ENCODE measurements around the gene TMEM266.

TMEM266 gene

GRCh38 chr15:76070192-76070591 is 10.4 kb downstream of the TMEM266 start:
- peaks cover 0 to 29% (median 0%) of the 10 kb centered on the region in 3 experiments for H3K27me3 ChIP-seq (ENCODE audit: control insufficient read depth in 3 of 3, insufficient read depth in 3 of 3, low read depth in 1 of 3, low read length in 3 of 3)

GRCh38 chr15:76070921-76071635 is 11.3 kb downstream of the TMEM266 start:
- Histone ChIP-seq H3K4me3 (ENCODE audit: low read length in 2 of 2) (no peak overlapping the region), H3K4me1 (ENCODE audit: control insufficient read depth in 2 of 2, insufficient read depth in 1 of 2, low read depth in 1 of 2, low read length in 2 of 2) (no peaks in the 10 kb centered on the region), H3K18ac (ENCODE audit: low read length) (no peak overlapping the region), H3K36me3 (replicated peaks in 1 of 2; ENCODE audit: control insufficient read depth in 2 of 2, insufficient read depth in 2 of 2, low read length in 2 of 2) (no peaks in the 10 kb centered on the region), H3K4me2 (ENCODE audit: insufficient read depth, low read length, poor library complexity, severe bottlenecking) (no peak overlapping the region), H3K79me1 (ENCODE audit: low read depth, low read length) (no peaks in the 10 kb centered on the region), H2AK5ac (ENCODE audit: low read depth, low read length) (no peak overlapping the region), H2BK5ac (ENCODE audit: low read length) (no peak overlapping the region), H3K23ac (ENCODE audit: low read depth, low read length, poor library complexity) (no peak overlapping the region), H3K14ac (ENCODE audit: low read length) (no peak overlapping the region), H3K27me3 (ENCODE audit: control insufficient read depth in 3 of 3, insufficient read depth in 3 of 3, low read depth in 1 of 3, low read length in 3 of 3) (peaks cover 0 to 21% (median 0%) of the 10 kb centered on the region in 3 experiments), H2BK15ac (ENCODE audit: low read length) (no peak overlapping the region), H2BK12ac (ENCODE audit: low read length) (no peak overlapping the region), H3K9ac (ENCODE audit: low read depth, low read length, poor library complexity) (no peak overlapping the region), H3K27ac (replicated peaks; ENCODE audit: low read length) (no peak overlapping the region), H2AFZ (ENCODE audit: low read length) (no peak overlapping the region), H2BK120ac (ENCODE audit: low read depth, low read length) (no peak overlapping the region), H4K8ac (ENCODE audit: low read depth, low read length) (no peak overlapping the region), H3K9me3 (replicated peaks in 1 of 2; ENCODE audit: control insufficient read depth in 2 of 2, insufficient read depth in 1 of 2, low read depth in 1 of 2, low read length in 2 of 2) (no peaks in the 10 kb centered on the region), H3K4ac (ENCODE audit: low read length) (no peak overlapping the region), H4K91ac (ENCODE audit: low read depth, low read length, poor library complexity) (no peak overlapping the region)
- WGBS, 2 donors (ENCODE audit: extremely low coverage in 2 of 2, insufficient read length in 2 of 2, insufficient replicate concordance in 1 of 2) = no CpG with 5 or more reads among the region's 4 CpGs
- DNase-seq (ENCODE audit: low spot score) = no peak

More at GRCh38 chr15:76070192-76070591, 10.4 kb downstream of the TMEM266 start:
- Histone ChIP-seq H3K9ac (ENCODE audit: low read depth, low read length, poor library complexity) (no peak overlapping the region), H2AFZ (ENCODE audit: low read length) (no peak overlapping the region), H3K4me2 (ENCODE audit: insufficient read depth, low read length, poor library complexity, severe bottlenecking) (no peak overlapping the region), H2BK5ac (ENCODE audit: low read length) (no peak overlapping the region), H2BK15ac (ENCODE audit: low read length) (no peak overlapping the region), H3K14ac (ENCODE audit: low read length) (no peak overlapping the region), H3K4me3 (ENCODE audit: low read length in 2 of 2) (no peak overlapping the region), H3K4me1 (ENCODE audit: control insufficient read depth in 2 of 2, insufficient read depth in 1 of 2, low read depth in 1 of 2, low read length in 2 of 2) (peaks cover 0 to 5% of the 10 kb centered on the region in 2 donors), H4K91ac (ENCODE audit: low read depth, low read length, poor library complexity) (no peak overlapping the region), H2AK5ac (ENCODE audit: low read depth, low read length) (no peak overlapping the region), H3K36me3 (replicated peaks in 1 of 2; ENCODE audit: control insufficient read depth in 2 of 2, insufficient read depth in 2 of 2, low read length in 2 of 2) (no peaks in the 10 kb centered on the region), H4K8ac (ENCODE audit: low read depth, low read length) (no peak overlapping the region), H2BK12ac (ENCODE audit: low read length) (no peak overlapping the region), H3K79me1 (ENCODE audit: low read depth, low read length) (no peaks in the 10 kb centered on the region), H3K27ac (replicated peaks; ENCODE audit: low read length) (no peak overlapping the region), H2BK120ac (ENCODE audit: low read depth, low read length) (no peak overlapping the region), H3K18ac (ENCODE audit: low read length) (no peak overlapping the region), H3K4ac (ENCODE audit: low read length) (no peak overlapping the region), H3K9me3 (replicated peaks in 1 of 2; ENCODE audit: control insufficient read depth in 2 of 2, insufficient read depth in 1 of 2, low read depth in 1 of 2, low read length in 2 of 2) (no peaks in the 10 kb centered on the region), H3K23ac (ENCODE audit: low read depth, low read length, poor library complexity) (no peak overlapping the region)
- no peak for DNase-seq (ENCODE audit: low spot score)

GRCh38 chr15:76071806-76072205 is 12.0 kb downstream of the TMEM266 start:
- WGBS, 2 donors (ENCODE audit: extremely low coverage in 2 of 2, insufficient read length in 2 of 2, insufficient replicate concordance in 1 of 2) = no CpG with 5 or more reads among the region's 7 CpGs
- Histone ChIP-seq H3K27me3 (ENCODE audit: control insufficient read depth in 3 of 3, insufficient read depth in 3 of 3, low read depth in 1 of 3, low read length in 3 of 3) (peaks cover 0 to 21% (median 0%) of the 10 kb centered on the region in 3 experiments), H3K36me3 (replicated peaks in 1 of 2; ENCODE audit: control insufficient read depth in 2 of 2, insufficient read depth in 2 of 2, low read length in 2 of 2) (no peaks in the 10 kb centered on the region), H4K8ac (ENCODE audit: low read depth, low read length) (no peak overlapping the region), H2BK120ac (ENCODE audit: low read depth, low read length) (no peak overlapping the region), H3K9me3 (replicated peaks in 1 of 2; ENCODE audit: control insufficient read depth in 2 of 2, insufficient read depth in 1 of 2, low read depth in 1 of 2, low read length in 2 of 2) (no peaks in the 10 kb centered on the region), H3K14ac (ENCODE audit: low read length) (no peak overlapping the region), H3K4me3 (ENCODE audit: low read length in 2 of 2) (no peak overlapping the region), H3K4me2 (ENCODE audit: insufficient read depth, low read length, poor library complexity, severe bottlenecking) (no peak overlapping the region), H2BK5ac (ENCODE audit: low read length) (no peak overlapping the region), H3K4me1 (ENCODE audit: control insufficient read depth in 2 of 2, insufficient read depth in 1 of 2, low read depth in 1 of 2, low read length in 2 of 2) (no peaks in the 10 kb centered on the region), H3K9ac (ENCODE audit: low read depth, low read length, poor library complexity) (no peak overlapping the region), H2AK5ac (ENCODE audit: low read depth, low read length) (no peak overlapping the region), H2AFZ (ENCODE audit: low read length) (no peak overlapping the region), H4K91ac (ENCODE audit: low read depth, low read length, poor library complexity) (no peak overlapping the region), H3K4ac (ENCODE audit: low read length) (no peak overlapping the region), H3K27ac (replicated peaks; ENCODE audit: low read length) (no peak overlapping the region), H3K79me1 (ENCODE audit: low read depth, low read length) (no peaks in the 10 kb centered on the region), H3K23ac (ENCODE audit: low read depth, low read length, poor library complexity) (no peak overlapping the region), H3K18ac (ENCODE audit: low read length) (no peak overlapping the region), H2BK15ac (ENCODE audit: low read length) (no peak overlapping the region), H2BK12ac (ENCODE audit: low read length) (no peak overlapping the region)
- DNase-seq (ENCODE audit: low spot score) = no peak

- H4K8ac ChIP-seq (ENCODE audit: low read depth, low read length) = no peak overlapping the region
- H3K36me3 ChIP-seq (replicated peaks in 1 of 2; ENCODE audit: control insufficient read depth in 2 of 2, insufficient read depth in 2 of 2, low read length in 2 of 2) = no peaks in the 10 kb centered on the region
- H3K4me3 ChIP-seq (ENCODE audit: low read length in 2 of 2) = no peak overlapping the region
- H2BK12ac ChIP-seq (ENCODE audit: low read length) = no peak overlapping the region
- H3K9ac ChIP-seq (ENCODE audit: low read depth, low read length, poor library complexity) = no peak overlapping the region
- H2BK15ac ChIP-seq (ENCODE audit: low read length) = no peak overlapping the region
- WGBS, 2 donors (ENCODE audit: extremely low coverage in 2 of 2, insufficient read length in 2 of 2, insufficient replicate concordance in 1 of 2) = no CpG with 5 or more reads among the region's 2 CpGs
- no peak for DNase-seq (ENCODE audit: low spot score)
- no peak overlapping the region for H2BK120ac ChIP-seq (ENCODE audit: low read depth, low read length)
- no peak overlapping the region for H2BK5ac ChIP-seq (ENCODE audit: low read length)
- H3K9me3 ChIP-seq (replicated peaks in 1 of 2; ENCODE audit: control insufficient read depth in 2 of 2, insufficient read depth in 1 of 2, low read depth in 1 of 2, low read length in 2 of 2) = no peaks in the 10 kb centered on the region
- H3K18ac ChIP-seq (ENCODE audit: low read length) = no peak overlapping the region
- no peak overlapping the region for H2AFZ ChIP-seq (ENCODE audit: low read length)
- H4K91ac ChIP-seq (ENCODE audit: low read depth, low read length, poor library complexity) = no peak overlapping the region
- peaks cover 0 to 10% (median 0%) of the 10 kb centered on the region in 3 experiments for H3K27me3 ChIP-seq (ENCODE audit: control insufficient read depth in 3 of 3, insufficient read depth in 3 of 3, low read depth in 1 of 3, low read length in 3 of 3)
- H2AK5ac ChIP-seq (ENCODE audit: low read depth, low read length) = no peak overlapping the region
- no peak overlapping the region for H3K23ac ChIP-seq (ENCODE audit: low read depth, low read length, poor library complexity)
- H3K4ac ChIP-seq (ENCODE audit: low read length) = no peak overlapping the region
- no peaks in the 10 kb centered on the region for H3K79me1 ChIP-seq (ENCODE audit: low read depth, low read length)
- no peak overlapping the region for H3K27ac ChIP-seq (replicated peaks; ENCODE audit: low read length)
- H3K4me2 ChIP-seq (ENCODE audit: insufficient read depth, low read length, poor library complexity, severe bottlenecking) = no peak overlapping the region
- H3K14ac ChIP-seq (ENCODE audit: low read length) = no peak overlapping the region
- H3K4me1 ChIP-seq (ENCODE audit: control insufficient read depth in 2 of 2, insufficient read depth in 1 of 2, low read depth in 1 of 2, low read length in 2 of 2) = no peaks in the 10 kb centered on the region
Measured at GRCh38 chr15:76073554-76073953, 13.8 kb downstream of the TMEM266 start.

Measured in neuronal stem cell (in vitro differentiated cells).